H1 (cell line): Measurements from ENCODE around the gene ZNF791. TPM values are rescaled to one million over a fixed set of nuclear protein-coding genes. Genes with fewer than 3 reads are reported as not detected.

ENCODE experiments used
- CTCF ChIA-PET: fragments of 300-600 bp; sonication (Branson Sonifier 250); formaldehyde crosslinking; loops from one replicate; lab custom pipeline; 2021; ENCODE audit not compliant: partially characterized antibody; lab: Charles Lee
- POLR2A ChIA-PET: fragments of 300-600 bp; sonication (Branson Sonifier 250); formaldehyde crosslinking; loops from one replicate; lab custom pipeline; 2021; ENCODE audit warnings: inconsistent platforms; ENCODE audit not compliant: partially characterized antibody; lab: Charles Lee
- DNase-seq, 2 experiments: peaks; one replicate each; pipeline versions ENCODE4 v3.0.0 to v3.0.0-alpha.2; 2010 to 2022; ENCODE audit warnings: low spot score in 2 of 2, low read depth in 1 of 2, mixed read lengths in 1 of 2
- FAIRE-seq: peaks from 2 replicates; lab custom pipeline; 2011; peaks lifted over from hg19 to GRCh38; lab: Jason Lieb, UNC
- H2AFZ ChIP-seq: 2 replicates; pipeline ENCODE4 v1.8.1; 2012; ENCODE audit warnings: low read length, inconsistent platforms
- H2AK5ac ChIP-seq: 2 replicates; pipeline ENCODE4 v1.6.1; 2013; ENCODE audit warnings: low read depth, low read length
- H2BK120ac ChIP-seq: replicated peaks from 2 replicates; pipeline ENCODE3; 2013; ENCODE audit warnings: low read depth, low read length, inconsistent platforms
- H2BK12ac ChIP-seq: 2 replicates; pipeline ENCODE4 v1.6.1; 2013; ENCODE audit warnings: low read depth, low read length
- H2BK15ac ChIP-seq: 2 replicates; pipeline ENCODE4 v1.6.1; 2013; ENCODE audit warnings: low read length
- H2BK20ac ChIP-seq: 2 replicates; pipeline ENCODE4 v1.6.1; 2013; ENCODE audit warnings: low read length
- H2BK5ac ChIP-seq: 2 replicates; pipeline ENCODE4 v1.6.1; 2013; ENCODE audit warnings: low read depth, low read length
- H3K14ac ChIP-seq: 2 replicates; pipeline ENCODE4 v1.6.1; 2013; ENCODE audit warnings: inconsistent platforms; ENCODE audit not compliant: insufficient read length
- H3K18ac ChIP-seq: 2 replicates; pipeline ENCODE4 v1.6.1; 2013; ENCODE audit warnings: low read length; ENCODE audit errors: extremely low read depth
- H3K23ac ChIP-seq: 2 replicates; pipeline ENCODE4 v1.6.1; 2013; ENCODE audit warnings: inconsistent platforms; ENCODE audit not compliant: insufficient read length
- H3K23me2 ChIP-seq: 2 replicates; pipeline ENCODE4 v1.6.1; 2013; ENCODE audit warnings: low read depth, low read length
- H3K27ac ChIP-seq: 2 replicates; pipeline ENCODE4 v1.6.1; 2011; ENCODE audit warnings: low read depth, low read length, inconsistent platforms
- H3K27me3 ChIP-seq, 4 experiments: replicated peaks in 1 of 4; 1 replicate in 1 of 4; 2 replicates in 3 of 4; pipeline versions ENCODE4 v1.6.1 to v1.8.1; 2011 to 2013; ENCODE audit warnings: low read length in 3 of 4, mild to moderate bottlenecking in 3 of 4, inconsistent platforms in 2 of 4, mixed read lengths in 2 of 4, moderate library complexity in 1 of 4; ENCODE audit not compliant: control insufficient read depth in 3 of 4, insufficient read depth in 3 of 4; ENCODE audit errors: extremely low read depth in 1 of 4
- H3K36me3 ChIP-seq, 4 experiments: 2 replicates each; pipeline versions ENCODE4 v1.6.1 to v1.8.1; 2011 to 2013; ENCODE audit warnings: mild to moderate bottlenecking in 4 of 4, low read length in 3 of 4, moderate library complexity in 2 of 4, control low read depth in 1 of 4, inconsistent platforms in 1 of 4; ENCODE audit not compliant: insufficient read depth in 4 of 4, control insufficient read depth in 2 of 4
- H3K4ac ChIP-seq: replicated peaks from 2 replicates; pipeline ENCODE3; 2013; ENCODE audit warnings: low read length, low read depth, mixed read lengths, inconsistent platforms; ENCODE audit not compliant: insufficient read length
- H3K4me1 ChIP-seq, 4 experiments: replicated peaks in 1 of 4; 1 replicate in 1 of 4; 2 replicates in 3 of 4; pipeline versions ENCODE4 v1.6.1 to v1.8.1; 2011 to 2013; ENCODE audit warnings: low read length in 3 of 4, inconsistent platforms in 2 of 4, mixed read lengths in 1 of 4; ENCODE audit not compliant: insufficient read depth in 4 of 4, control insufficient read depth in 3 of 4
- H3K4me2 ChIP-seq, 2 experiments: 2 replicates each; pipeline versions ENCODE4 v1.6.1 to v1.8.1; 2011 to 2013; ENCODE audit warnings: low read depth in 2 of 2, low read length in 2 of 2, control low read depth in 1 of 2, inconsistent platforms in 1 of 2, mild to moderate bottlenecking in 1 of 2; ENCODE audit not compliant: insufficient read depth in 1 of 2
- H3K4me3 ChIP-seq, 4 experiments: fragments of 200-600, 300-600 bp in 1 of 4; sonication (generic), shearing (Covaris generic), sonication (Bioruptor Twin) in 1 of 4; 2 replicates each; pipeline versions ENCODE4 v1.5.1 to v1.8.1; 2011 to 2016; ENCODE audit warnings: low read length in 4 of 4, low read depth in 3 of 4, control low read depth in 2 of 4, inconsistent platforms in 2 of 4, mild to moderate bottlenecking in 2 of 4, mixed read lengths in 1 of 4, moderate library complexity in 1 of 4; ENCODE audit not compliant: insufficient read depth in 2 of 4; ENCODE audit errors: extremely low read depth in 1 of 4
- H3K56ac ChIP-seq: replicated peaks from 2 replicates; pipeline ENCODE3; 2013; ENCODE audit warnings: low read depth, mild to moderate bottlenecking, mixed read lengths, low read length, inconsistent platforms; ENCODE audit not compliant: insufficient read length
- H3K79me1 ChIP-seq: 2 replicates; pipeline ENCODE4 v1.6.1; 2013; ENCODE audit warnings: low read depth, low read length, control low read depth
- H3K79me2 ChIP-seq, 2 experiments: 2 replicates each; pipeline versions ENCODE4 v1.6.1 to v1.8.1; 2012 to 2013; ENCODE audit warnings: low read length in 2 of 2, mild to moderate bottlenecking in 2 of 2, inconsistent platforms in 1 of 2; ENCODE audit not compliant: insufficient read depth in 2 of 2, control insufficient read depth in 1 of 2
- H3K9ac ChIP-seq, 4 experiments: replicated peaks in 1 of 4; 1 replicate in 1 of 4; 2 replicates in 3 of 4; pipeline versions ENCODE4 v1.6.1 to v1.8.1; 2011 to 2013; ENCODE audit warnings: low read depth in 3 of 4, low read length in 3 of 4, control low read depth in 2 of 4, mild to moderate bottlenecking in 2 of 4, moderate library complexity in 2 of 4, inconsistent platforms in 1 of 4; ENCODE audit errors: extremely low read depth in 1 of 4
- H3K9me3 ChIP-seq, 2 experiments: 2 replicates each; pipeline versions ENCODE4 v1.6.1 to v1.8.1; 2012 to 2013; ENCODE audit warnings: mild to moderate bottlenecking in 2 of 2, moderate library complexity in 2 of 2, control low read depth in 1 of 2, inconsistent platforms in 1 of 2, low read depth in 1 of 2, low read length in 1 of 2, mixed read lengths in 1 of 2; ENCODE audit not compliant: insufficient read depth in 2 of 2
- H4K20me1 ChIP-seq, 2 experiments: replicated peaks in 1 of 2; 2 replicates each; pipeline versions ENCODE3 to v1.8.1; 2011 to 2013; ENCODE audit warnings: inconsistent platforms in 2 of 2, low read length in 2 of 2, mild to moderate bottlenecking in 1 of 2; ENCODE audit not compliant: insufficient read depth in 2 of 2, control insufficient read depth in 1 of 2
- H4K5ac ChIP-seq: 2 replicates; pipeline ENCODE4 v1.6.1; 2013; ENCODE audit warnings: low read length, low read depth, mixed read lengths, inconsistent platforms; ENCODE audit not compliant: insufficient read length
- H4K8ac ChIP-seq: 2 replicates; pipeline ENCODE4 v1.8.0; 2013; ENCODE audit warnings: mild to moderate bottlenecking, moderate library complexity, low read length, inconsistent platforms; ENCODE audit not compliant: insufficient read depth; ENCODE audit errors: extremely low read depth
- H4K91ac ChIP-seq: replicated peaks from 2 replicates; pipeline ENCODE3; 2013; ENCODE audit warnings: low read length, mixed read lengths, inconsistent platforms; ENCODE audit not compliant: insufficient read length
- CBX5 ChIP-seq: fragments of 300-800, 300-1000 bp; sonication (generic); IDR thresholded peaks from 2 replicates; pipeline ENCODE4 v1.7.1; 2016; ENCODE audit warnings: antibody characterized with exemption, low read length, low read depth
- CTBP2 ChIP-seq: IDR thresholded peaks from 2 replicates; pipeline ENCODE4 v1.7.0; 2011; ENCODE audit warnings: borderline replicate concordance, mild to moderate bottlenecking, moderate library complexity, mixed read lengths, low read length; ENCODE audit not compliant: insufficient read depth, insufficient read length
- GABPA ChIP-seq: IDR thresholded peaks from 2 replicates; pipeline ENCODE4 v1.6.1; 2011; ENCODE audit warnings: mild to moderate bottlenecking, low read length, moderate library complexity, borderline replicate concordance; ENCODE audit not compliant: insufficient read depth
- HDAC6 ChIP-seq: IDR thresholded peaks from one replicate; pipeline ENCODE4 v1.7.1; 2012; ENCODE audit warnings: low read depth, mild to moderate bottlenecking, inconsistent platforms, low read length, moderate library complexity
- RXRA ChIP-seq: IDR thresholded peaks from 2 replicates; pipeline ENCODE4 v1.6.1; 2011; ENCODE audit warnings: low read depth, mild to moderate bottlenecking, low read length, moderate library complexity; ENCODE audit not compliant: insufficient read depth
- SIX5 ChIP-seq: IDR thresholded peaks from 2 replicates; pipeline ENCODE4 v1.6.1; 2011; ENCODE audit warnings: mild to moderate bottlenecking, low read depth, low read length
- TAF1 ChIP-seq: IDR thresholded peaks from 2 replicates; pipeline ENCODE4 v1.6.1; 2011; ENCODE audit warnings: mild to moderate bottlenecking, low read depth, low read length
- WGBS, 2 experiments: shearing (Covaris generic) in 1 of 2; methylation state at CpG; one replicate each; pipeline versions ENCODE4 v1.1.6 to v1.1.7; 2013 to 2015; ENCODE audit warnings: low lambda C conversion rate in 2 of 2, mixed read lengths in 2 of 2, inconsistent platforms in 1 of 2, low coverage in 1 of 2, missing lambda C conversion rate in 1 of 2; ENCODE audit not compliant: insufficient replicate concordance in 2 of 2, insufficient coverage in 1 of 2, insufficient read length in 1 of 2; ENCODE audit errors: extremely low coverage in 1 of 2, missing lambda C conversion rate in 1 of 2; 5-methylcytosine and 5-hydroxymethylcytosine counted together
- polyA plus RNA-seq, 7 experiments: library from polyadenylated mRNA; depleted of rRNA in 3 of 7; stranded (reverse) in 5 of 7; unstranded in 2 of 7; fragments of >200 nt in 5 of 7; fragments of 200-250 nt in 2 of 7; gene quantifications; 1 replicate in 5 of 7; 2 replicates in 1 of 7; 4 replicates in 1 of 7; pipeline versions ENCODE4 v1.2.1 to v1.2.3, GENCODE V29; 2011 to 2013; ENCODE audit warnings: missing spikeins in 2 of 7, mixed read lengths in 2 of 7
- total RNA-seq: library from RNA; stranded (reverse); fragmentation: NEBNext Ultra II Directional; extraction: Animal tissue kit (Norgen Biotek cat#: 25700); gene quantifications from 2 replicates; pipeline ENCODE4 v1.2.1, GENCODE V29; 2021
- TF ChIP-seq, protein P1 (sequence below): IDR thresholded peaks from 2 replicates; pipeline ENCODE4 v1.6.1; 2011; ENCODE audit warnings: low read depth, mild to moderate bottlenecking, low read length; ENCODE audit not compliant: insufficient read depth

ZNF791 gene
- total and polyA plus RNA-seq, 2 of the 8 experiments (the other 6 are each of a cell fraction or from before 2014, with no cell fraction given), result 4.1 to 18.6 TPM

DNA sequence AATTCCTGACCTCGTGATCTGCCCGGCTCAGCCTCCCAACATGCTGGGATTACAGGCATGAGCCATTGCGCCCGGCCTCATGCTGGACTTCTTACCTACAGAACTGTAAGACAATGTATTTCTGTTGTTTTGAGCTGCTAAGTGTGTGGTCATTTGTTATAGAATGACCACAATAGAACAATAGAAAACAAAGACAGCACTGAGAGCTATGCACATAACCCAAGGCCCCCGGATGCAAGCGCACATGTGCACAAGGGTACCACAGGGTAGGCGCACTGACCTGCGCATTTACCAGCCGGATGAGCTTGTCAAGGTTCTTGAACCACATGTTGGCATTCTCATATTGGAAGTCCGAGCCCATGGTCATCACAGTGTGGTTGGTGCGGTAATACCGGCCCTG lies 50.3 kb downstream of the ZNF791 start:
- Histone ChIP-seq H2BK15ac (no peak overlapping the region), H2AFZ (no peak overlapping the region), H4K8ac (no peak overlapping the region), H3K9ac (no peak overlapping the region), H3K79me1 (peaks cover 4% of the 10 kb centered on the region; the same call in 1 of the 2 replicates), H3K4me3 (no peak overlapping the region), H4K91ac (no peak overlapping the region), H3K18ac (no peak overlapping the region), H3K9me3 (no peaks in the 10 kb centered on the region), H3K79me2 (no peaks in the 10 kb centered on the region), H3K36me3 (peaks cover 6 to 20% (median 8%) of the 10 kb centered on the region in 4 experiments; a peak in 6 of 8 replicates), H3K23me2 (peaks cover 1% of the 10 kb centered on the region; the same call in 1 of the 2 replicates), H3K27me3 (no peaks in the 10 kb centered on the region; a peak in 1 of 7 replicates), H3K56ac (no peak overlapping the region), H4K5ac (no peak overlapping the region), H3K4me1 (peaks cover under 1 to 14% (median 8%) of the 10 kb centered on the region in 4 experiments; a peak in 6 of 7 replicates), H3K23ac (no peak overlapping the region), H3K14ac (no peak overlapping the region), H2BK5ac (no peak overlapping the region), H3K4me2 (no peak overlapping the region), H4K20me1 (peaks cover 0 to 2% of the 10 kb centered on the region in 2 experiments), H3K27ac (no peak overlapping the region), H2BK120ac (no peak overlapping the region), H2AK5ac (no peak overlapping the region), H2BK12ac (no peak overlapping the region), H3K4ac (no peak overlapping the region), H2BK20ac (no peak overlapping the region)
- 84% methylated on average over 12 of the region's 12 CpGs; no CpG with 5 or more reads in 1 of the 2 experiments for WGBS, 2 experiments
- FAIRE-seq, result no peak
- no peak for DNase-seq
- ChIA-PET POLR2A (interaction anchor here (1.4 kb wide), 1 partner anchor 16 kb away, joined by 7 read pairs; no protein-coding TSS in a partner anchor), CTCF (interaction anchor here (0.8 to 3.3 kb wide), 8 partner anchors 9 to 97 kb away, joined by 3 to 13 read pairs (median 3); partner anchors contain the start of genes ZNF490 and ZNF791)
- TF ChIP-seq RXRA, result no peak
- TF ChIP-seq GABPA, result no peak
- no peak for TF ChIP-seq CBX5
- TF ChIP-seq SIX5, result no peak
- TF ChIP-seq, protein P1, sequence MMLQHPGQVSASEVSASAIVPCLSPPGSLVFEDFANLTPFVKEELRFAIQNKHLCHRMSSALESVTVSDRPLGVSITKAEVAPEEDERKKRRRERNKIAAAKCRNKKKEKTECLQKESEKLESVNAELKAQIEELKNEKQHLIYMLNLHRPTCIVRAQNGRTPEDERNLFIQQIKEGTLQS, result no peak
- no peak for TF ChIP-seq HDAC6
- TF ChIP-seq TAF1, result no peak
- TF ChIP-seq CTBP2, result no peak
